AG10803 (cell line): ENCODE data around the gene PLCG2.

Source experiments
- DNase-seq: peaks from one replicate; pipeline ENCODE4 v3.0.0; 2010; ENCODE audit warnings: low read depth
- H3K4me3 ChIP-seq: 2 replicates; pipeline ENCODE4 v1.5.1; 2011; ENCODE audit warnings: mild to moderate bottlenecking, low read length, control low read depth
- CTCF ChIP-seq: conservative IDR thresholded peaks from 2 replicates; pipeline ENCODE4 v1.5.1; 2011; ENCODE audit warnings: mild to moderate bottlenecking, low read length, control low read depth, inconsistent platforms

The PLCG2 gene

GRCh38 chr16:81939164-81940056 lies 160.3 kb downstream of the PLCG2 start:
- TF ChIP-seq CTCF, result peak; percentile 9; the same call in 1 of the 2 replicates
- no peak for DNase-seq
- no peak overlapping the region for H3K4me3 ChIP-seq

- peak; percentile 90 for DNase-seq
- no peak overlapping the region for H3K4me3 ChIP-seq
- peak; percentile 73 for TF ChIP-seq CTCF
These were observed 161.9 kb downstream of the PLCG2 start for GRCh38 chr16:81940781-81941560.

- no peak for TF ChIP-seq CTCF
- no peak overlapping the region for H3K4me3 ChIP-seq
- DNase-seq, result no peak
These were observed 163.0 kb downstream of the PLCG2 start for GRCh38 chr16:81942007-81942601.

- peak; percentile 87 for DNase-seq
- H3K4me3 ChIP-seq, result no peak overlapping the region; the same call in 1 of the 2 replicates
- no peak for TF ChIP-seq CTCF
These were observed 166.6 kb downstream of the PLCG2 start for GRCh38 chr16:81945665-81946064.

GRCh38 chr16:81946206-81946605 lies 167.1 kb downstream of the PLCG2 start:
- TF ChIP-seq CTCF, result no peak
- H3K4me3 ChIP-seq, result no peak overlapping the region; the same call in 1 of the 2 replicates
- peak; percentile 84 for DNase-seq

- TF ChIP-seq CTCF, result no peak
- DNase-seq, result no peak
- no peak overlapping the region for H3K4me3 ChIP-seq
These were observed 172.5 kb downstream of the PLCG2 start for GRCh38 chr16:81951564-81951963.
